RPMI8226 (cell line): ENCODE measurements around the gene HSPA1B.
"Not testable (repeated sequence)": the region's sequence is repeated elsewhere in the genome, so short reads cannot be mapped to it uniquely, and the experiment has no call there.

ENCODE experiments used
- DNase-seq: peaks from one replicate; pipeline ENCODE4 v3.0.0-alpha.2; 2015

The HSPA1B gene

GRCh38 chr6:31829633-31830283 is 2.2 kb downstream of the HSPA1B start:
- peak; percentile 41 for DNase-seq

- DNase-seq: peak; percentile 19
Measured at GRCh38 chr6:31830886-31831335, 3.4 kb downstream of the HSPA1B start.

GRCh38 chr6:31831350-31832215 is 4.0 kb downstream of the HSPA1B start:
- no peak for DNase-seq

- peak; percentile 92 for DNase-seq
Measured at GRCh38 chr6:31834367-31835250, 7.1 kb downstream of the HSPA1B start.

- DNase-seq: no peak
Measured at GRCh38 chr6:31836047-31836473, 8.5 kb downstream of the HSPA1B start.

- DNase-seq: peak; percentile 41
Measured at GRCh38 chr6:31836474-31837368, 9.2 kb downstream of the HSPA1B start.

- DNase-seq: no peak
Measured at GRCh38 chr6:31837369-31838113, 10.0 kb downstream of the HSPA1B start.

GRCh38 chr6:31838114-31838553 is 10.6 kb downstream of the HSPA1B start:
- not testable (repeated sequence) for DNase-seq

- DNase-seq: no peak
Measured at GRCh38 chr6:31838968-31839367, 11.4 kb downstream of the HSPA1B start.

GRCh38 chr6:31839779-31840126 is 12.2 kb downstream of the HSPA1B start:
- DNase-seq: not testable (repeated sequence)

GRCh38 chr6:31842053-31842452 is 14.5 kb downstream of the HSPA1B start:
- DNase-seq: peak; percentile 70

GRCh38 chr6:31844507-31844906 is 17.0 kb downstream of the HSPA1B start:
- no peak for DNase-seq

GRCh38 chr6:31847276-31847978 is 19.9 kb downstream of the HSPA1B start:
- DNase-seq: no peak

GRCh38 chr6:31850765-31851484 is 23.4 kb downstream of the HSPA1B start:
- DNase-seq: no peak

GRCh38 chr6:31851485-31851832 is 23.9 kb downstream of the HSPA1B start:
- no peak for DNase-seq

- DNase-seq: not testable (repeated sequence)
Measured at GRCh38 chr6:31851980-31852718, 24.6 kb downstream of the HSPA1B start.

- DNase-seq: not testable (repeated sequence)
Measured at GRCh38 chr6:31857774-31858173, 30.2 kb downstream of the HSPA1B start.

GRCh38 chr6:31858707-31859106 is 31.2 kb downstream of the HSPA1B start:
- no peak for DNase-seq

- DNase-seq: no peak
Measured at GRCh38 chr6:31859923-31860322, 32.4 kb downstream of the HSPA1B start.
